T-helper 1 cell treated with Interleukin-12 subunit alpha and Interleukin-12 subunit beta and Interleukin-4 antibody, amounts not matched to agents 30 ng/mL and 1 ng/mL, for 36 hours (primary cell): ENCODE data around the gene CKB. TPM values are rescaled to one million over a fixed set of nuclear protein-coding genes. Genes with fewer than 3 reads are reported as not detected.

ENCODE experiments used
- intact Hi-C: fragments of 100-400 bp; cut with micrococcal nuclease; formaldehyde crosslinking; loops from one replicate; pipeline ENCODE4 v1.15.1; 2024
- total RNA-seq: library from RNA; stranded (reverse); gene quantifications from 2 replicates; pipeline ENCODE4 v1.2.3, GENCODE V29; 2022

CKB gene
- total RNA-seq, 1 donor from 2014 or later, result 4.2 TPM

- intact Hi-C loops, result loop anchor here (5.0 to 10.0 kb wide), 3 partner anchors 193 to 933 kb away; partner anchors contain the start of genes EIF5 and RCOR1
Measured at GRCh38 chr14:103528146-103528586, 5.5 kb upstream of the CKB start.

- intact Hi-C loops, result loop anchor here (5.0 to 10.0 kb wide), 3 partner anchors 193 to 933 kb away; partner anchors contain the start of genes EIF5 and RCOR1
Measured at GRCh38 chr14:103527408-103528145, 4.9 kb upstream of the CKB start.

- intact Hi-C loops, result loop anchor here (5.0 to 10.0 kb wide), 3 partner anchors 192 to 932 kb away; partner anchors contain the start of genes EIF5 and RCOR1
Measured at GRCh38 chr14:103526914-103527248, 4.3 kb upstream of the CKB start.

- intact Hi-C loops, result loop anchor here (5.0 to 10.0 kb wide), 3 partner anchors 192 to 932 kb away; partner anchors contain the start of genes EIF5 and RCOR1
Measured at GRCh38 chr14:103526247-103526913, 3.8 kb upstream of the CKB start.

- intact Hi-C loops, result loop anchor here (5.0 to 10.0 kb wide), 3 partner anchors 191 to 931 kb away; partner anchors contain the start of genes EIF5 and RCOR1
Measured at GRCh38 chr14:103525430-103526246, 3.0 kb upstream of the CKB start.

- intact Hi-C loops, result loop anchor here (10.0 kb wide), 2 partner anchors 189 to 929 kb away; partner anchors contain the start of genes EIF5 and RCOR1
Measured at GRCh38 chr14:103524002-103524935, 1.6 kb upstream of the CKB start.

GRCh38 chr14:103523575-103523954 lies 935 bp upstream of the CKB start:
- intact Hi-C loops, result loop anchor here (10.0 kb wide), 2 partner anchors 189 to 929 kb away; partner anchors contain the start of genes EIF5 and RCOR1

GRCh38 chr14:103521951-103522563 lies 573 bp downstream of the CKB start:
- intact Hi-C loops, result loop anchor here (1.0 to 10.0 kb wide), 3 partner anchors 7 to 927 kb away; partner anchors contain the start of genes EIF5, RCOR1 and TRMT61A

- intact Hi-C loops, result loop anchor here (1.0 to 10.0 kb wide), 3 partner anchors 8 to 927 kb away; partner anchors contain the start of genes EIF5, RCOR1 and TRMT61A
Measured at GRCh38 chr14:103521438-103521950, 1.1 kb downstream of the CKB start.

GRCh38 chr14:103520657-103521437 lies 1.8 kb downstream of the CKB start:
- intact Hi-C loops, result loop anchor here (1.0 to 10.0 kb wide), 3 partner anchors 8 to 926 kb away; partner anchors contain the start of genes EIF5, RCOR1 and TRMT61A

GRCh38 chr14:103520269-103520656 lies 2.4 kb downstream of the CKB start:
- intact Hi-C loops, result loop anchor here (10.0 kb wide), 2 partner anchors 185 to 925 kb away; partner anchors contain the start of genes EIF5 and RCOR1

- intact Hi-C loops, result loop anchor here (10.0 kb wide), 2 partner anchors 185 to 925 kb away; partner anchors contain the start of genes EIF5 and RCOR1
Measured at GRCh38 chr14:103519837-103520212, 2.8 kb downstream of the CKB start.

GRCh38 chr14:103519043-103519836 lies 3.4 kb downstream of the CKB start:
- intact Hi-C loops, result no loop called here

- intact Hi-C loops, result loop anchor here (1.0 kb wide), 1 partner anchor 28 kb away; no protein-coding TSS in a partner anchor
Measured at GRCh38 chr14:103518422-103519042, 4.1 kb downstream of the CKB start.

- intact Hi-C loops, result loop anchor here (1.0 kb wide), 1 partner anchor 28 kb away; no protein-coding TSS in a partner anchor
Measured at GRCh38 chr14:103517721-103518421, 4.8 kb downstream of the CKB start.

GRCh38 chr14:103517174-103517566 lies 5.5 kb downstream of the CKB start:
- intact Hi-C loops, result no loop called here
